HepG2 (cell line): ENCODE measurements around the gene FADD. TPM values are rescaled to one million over a fixed set of nuclear protein-coding genes. Genes with fewer than 3 reads are reported as not detected.

Source experiments
- ATAC-seq: fragments of 200-7000 bp; cut with Tn5 transposase; 3 replicates; pipeline ENCODE4 v1.9.1; 2020; ENCODE audit warnings: mild to moderate bottlenecking, moderate library complexity
- Bru-seq: library from RNA; stranded (reverse); fragments of 400-500 nt; gene quantifications from one replicate; lab custom pipeline; 2021; lab: Mats Ljungman, UMichigan
- BruChase-seq, 2 experiments: library from RNA; stranded (reverse); fragments of 400-500 nt; gene quantifications; one replicate each; lab custom pipeline; 2021; lab: Mats Ljungman, UMichigan
- BruUV-seq: library from RNA; stranded (reverse); fragments of 400-500 nt; replicated peaks from 2 replicates; lab custom pipeline; 2021; lab: Mats Ljungman, UMichigan
- CTCF ChIA-PET: fragments of 300-600 bp; formaldehyde crosslinking; extraction: SDS; loops from one replicate; lab custom pipeline; 2021; ENCODE audit warnings: low total read pairs, inconsistent platforms, low intra/inter-chr PET ratio; lab: Yijun Ruan, JAX
- POLR2A ChIA-PET: fragments of 350-600 bp; sonication (Branson Sonifier 250); formaldehyde crosslinking; loops from one replicate; lab custom pipeline; 2020; ENCODE audit warnings: antibody characterized with exemption, inconsistent platforms; lab: Yijun Ruan, JAX
- DNase-seq: peaks from one replicate; pipeline ENCODE4 v3.0.0-alpha.2; 2015; ENCODE audit warnings: low spot score
- FAIRE-seq: peaks from 3 replicates; lab custom pipeline; 2011; peaks lifted over from hg19 to GRCh38; lab: Jason Lieb, UNC
- H2AFZ ChIP-seq: one replicate; pipeline ENCODE4 v1.6.1; 2011; ENCODE audit warnings: low read length, inconsistent platforms
- H3K27ac ChIP-seq: fragments of 300-600 bp; 3 replicates; pipeline ENCODE4 v1.8.0; 2011; ENCODE audit warnings: mixed run types, mild to moderate bottlenecking, mixed read lengths, low read length, inconsistent platforms; ENCODE audit not compliant: insufficient read depth; ENCODE audit errors: extremely low read length
- H3K27me3 ChIP-seq, 2 experiments: fragments of 200-600 bp in 1 of 2; 2 replicates in 1 of 2; 3 replicates in 1 of 2; pipeline versions ENCODE4 v1.6.0 to v1.8.0; 2011; ENCODE audit warnings: low read length in 2 of 2, mild to moderate bottlenecking in 2 of 2, moderate library complexity in 2 of 2, inconsistent platforms in 1 of 2; ENCODE audit not compliant: insufficient read depth in 2 of 2, control insufficient read depth in 1 of 2
- H3K36me3 ChIP-seq, 2 experiments: fragments of 200-600 bp in 1 of 2; replicated peaks in 1 of 2; 2 replicates in 1 of 2; 3 replicates in 1 of 2; pipeline versions ENCODE4 v1.5.1 to v1.8.0; 2011; ENCODE audit warnings: low read length in 2 of 2, inconsistent platforms in 1 of 2; ENCODE audit not compliant: insufficient read depth in 2 of 2, control insufficient read depth in 1 of 2
- H3K4me1 ChIP-seq: 2 replicates; pipeline ENCODE4 v1.5.1; 2012; ENCODE audit warnings: low read length, inconsistent platforms; ENCODE audit not compliant: insufficient read depth
- H3K4me2 ChIP-seq: 2 replicates; pipeline ENCODE4 v1.6.0; 2011; ENCODE audit warnings: low read depth, low read length, inconsistent platforms
- H3K4me3 ChIP-seq, 3 experiments: fragments of 200-600 bp in 1 of 3; sonication (generic), shearing (Covaris generic) in 1 of 3; replicated peaks in 1 of 3; 2 replicates each; pipeline ENCODE4 v1.5.1; 2011 to 2016; ENCODE audit warnings: low read length in 3 of 3, inconsistent platforms in 2 of 3, low read depth in 2 of 3, mild to moderate bottlenecking in 2 of 3, control low read depth in 1 of 3, mixed read lengths in 1 of 3; ENCODE audit not compliant: insufficient read depth in 1 of 3
- H3K79me2 ChIP-seq: one replicate; pipeline ENCODE4 v1.6.1; 2011; ENCODE audit warnings: low read length, inconsistent platforms; ENCODE audit not compliant: insufficient read depth
- H3K9ac ChIP-seq: 2 replicates; pipeline ENCODE4 v1.6.0; 2011; ENCODE audit warnings: mild to moderate bottlenecking, low read depth, low read length, inconsistent platforms; ENCODE audit not compliant: insufficient read depth
- H3K9me3 ChIP-seq: 2 replicates; pipeline ENCODE4 v1.5.1; 2012; ENCODE audit warnings: mild to moderate bottlenecking, low read length
- H4K20me1 ChIP-seq: 2 replicates; pipeline ENCODE4 v1.6.0; 2011; ENCODE audit warnings: inconsistent platforms, mild to moderate bottlenecking, low read length, moderate library complexity; ENCODE audit not compliant: insufficient read depth
- ATF6 ChIP-seq: sonication (generic); formaldehyde crosslinking; conservative IDR thresholded peaks from 2 replicates; pipeline ENCODE4 v1.4.0; 2020; ENCODE audit warnings: missing genetic modification reagents
- HIVEP1 ChIP-seq: sonication (generic); formaldehyde crosslinking; IDR thresholded peaks from 2 replicates; pipeline ENCODE4 v1.4.0; 2020; ENCODE audit warnings: mild to moderate bottlenecking, missing genetic modification reagents
- MLLT10 ChIP-seq: sonication (generic); formaldehyde crosslinking; IDR thresholded peaks from 2 replicates; pipeline ENCODE4 v1.4.0; 2020; ENCODE audit warnings: missing genetic modification reagents
- TARDBP ChIP-seq: sonication (generic); formaldehyde crosslinking; IDR thresholded peaks from 2 replicates; pipeline ENCODE4 v1.8.0; 2022; ENCODE audit warnings: mild to moderate bottlenecking, missing genetic modification reagents
- YY1 ChIP-seq: IDR thresholded peaks from 2 replicates; pipeline ENCODE4 v1.6.1; 2011; ENCODE audit warnings: low read length, low read depth, moderate library complexity, mild to moderate bottlenecking; ENCODE audit not compliant: insufficient read depth, insufficient replicate concordance
- ZNF207 ChIP-seq: fragments of 450-650 bp; IDR thresholded peaks from 2 replicates; pipeline ENCODE4 v1.6.1; 2016; ENCODE audit warnings: antibody characterized with exemption, borderline replicate concordance
- ZNF331 ChIP-seq: sonication (generic); formaldehyde crosslinking; IDR thresholded peaks from 2 replicates; pipeline ENCODE4 v1.4.0; 2020; ENCODE audit warnings: missing genetic modification reagents
- ZNF567 ChIP-seq: sonication (generic); formaldehyde crosslinking; IDR thresholded peaks from 2 replicates; pipeline ENCODE4 v1.8.1; 2023; ENCODE audit warnings: mild to moderate bottlenecking, missing genetic modification reagents, borderline replicate concordance
- ZNF615 ChIP-seq: sonication (generic); formaldehyde crosslinking; IDR thresholded peaks from 2 replicates; pipeline ENCODE4 v1.5.0; 2020; ENCODE audit warnings: mild to moderate bottlenecking, missing genetic modification reagents, borderline replicate concordance
- WGBS: methylation state at CpG from one replicate; pipeline ENCODE4 v1.1.6; 2017; ENCODE audit warnings: low lambda C conversion rate; 5-methylcytosine and 5-hydroxymethylcytosine counted together
- in situ Hi-C: cut with HindIII; loops from 2 replicates; pipeline ENCODE4 v1.10.0; 2017; ENCODE audit warnings: low pct_unique_long_range_greater_than_20kb; ENCODE audit not compliant: extremely low pct_ligation_motif_present
- intact Hi-C: fragments of 100-400 bp; cut with micrococcal nuclease; formaldehyde crosslinking; loops from one replicate; pipeline ENCODE4 v1.10.0; 2022; ENCODE audit not compliant: unreplicated experiment
- long read RNA-seq, 2 experiments: library from RNA in 1 of 2; library from polyadenylated mRNA in 1 of 2; stranded (forward) in 1 of 2; unstranded in 1 of 2; transcript quantifications; one replicate each; pipeline ENCODE4 v2.0.0, GENCODE V29; 2019 to 2022
- polyA minus RNA-seq, 3 experiments: library from RNA; depleted of rRNA, polyadenylated mRNA; stranded (reverse); fragments of >200 nt; gene quantifications; 2 replicates each; pipeline ENCODE4 v1.2.3, GENCODE V29; 2011; ENCODE audit warnings: low replicate concordance in 1 of 3
- polyA plus RNA-seq, 8 experiments: library from polyadenylated mRNA; depleted of rRNA in 3 of 8; stranded (reverse) in 7 of 8; unstranded in 1 of 8; fragments of >200 nt; fragmentation: Illumina TruSeq in 4 of 8; extraction: Trizol in 4 of 8; gene quantifications; 2 replicates each; pipeline versions ENCODE4 v1.2.1 to v1.2.3, GENCODE V29; 2011 to 2016; ENCODE audit warnings: low read depth in 4 of 8, missing spikeins in 1 of 8, mixed read lengths in 1 of 8; ENCODE audit not compliant: insufficient read depth in 1 of 8
- total RNA-seq, 5 experiments: library from RNA; depleted of rRNA; stranded (reverse); fragments of >200 nt; fragmentation: Illumina TruSeq; extraction: Trizol; gene quantifications; 2 replicates each; pipeline ENCODE4 v1.2.3, GENCODE V29; 2016; ENCODE audit warnings: low read depth in 1 of 5
- TF ChIP-seq, protein P1 (sequence below): sonication (generic); formaldehyde crosslinking; IDR thresholded peaks from 2 replicates; pipeline ENCODE4 v1.8.1; 2023; ENCODE audit warnings: missing genetic modification reagents, mild to moderate bottlenecking, borderline replicate concordance
- TF ChIP-seq, protein P2 (sequence below): sonication (generic); formaldehyde crosslinking; IDR thresholded peaks from 2 replicates; pipeline ENCODE4 v1.4.0; 2020; ENCODE audit warnings: missing genetic modification reagents
- TF ChIP-seq, protein P3 (sequence below): IDR thresholded peaks from 2 replicates; pipeline ENCODE4 v1.6.1; 2012; ENCODE audit warnings: inconsistent platforms

Gene FADD
- total RNA-seq (2016; rRNA removed; fragmentation: Illumina TruSeq; extraction: Trizol) (21.4 and 22.2 TPM in 2 replicates), polyA plus RNA-seq (2011; rRNA removed) (14.2 and 14.9 TPM in 2 replicates), polyA minus RNA-seq (2011; rRNA and poly(A)+ RNA removed; ENCODE audit: low replicate concordance) (21.5 and 78.8 TPM in 2 replicates), Bru-seq, nascent RNA (percentile 86 among the genes with signal in this experiment), BruChase-seq, experiment 1, labeled RNA remaining after a 6-hour chase (percentile 76 among the genes with signal in this experiment), BruChase-seq, experiment 2, labeled RNA remaining after a 2-hour chase (percentile 83 among the genes with signal in this experiment)
- 5.0 and 5.9 TPM in 2 replicates for total RNA-seq (2016; cell fraction: cytosol; rRNA removed; fragmentation: Illumina TruSeq; extraction: Trizol; ENCODE audit: low read depth)
- total RNA-seq (2016; cell fraction: insoluble cytoplasmic fraction; rRNA removed; fragmentation: Illumina TruSeq; extraction: Trizol): 20.6 and 22.3 TPM in 2 replicates
- 13.7 and 13.9 TPM in 2 replicates for total RNA-seq (2016; cell fraction: membrane; rRNA removed; fragmentation: Illumina TruSeq; extraction: Trizol)
- total RNA-seq (2016; cell fraction: nucleus; rRNA removed; fragmentation: Illumina TruSeq; extraction: Trizol): 9.1 and 12.1 TPM in 2 replicates
- polyA plus RNA-seq (2011; cell fraction: cytosol; rRNA removed): 16.0 and 16.7 TPM in 2 replicates
- 7.8 and 9.6 TPM in 2 replicates for polyA plus RNA-seq (2011; cell fraction: nucleus; rRNA removed)
- polyA plus RNA-seq (2012): 10.4 and 12.8 TPM in 2 replicates
- 3.2 TPM in 2 replicates for polyA plus RNA-seq (2016; cell fraction: cytosol; fragmentation: Illumina TruSeq; extraction: Trizol; ENCODE audit: low read depth)
- 20.0 and 20.2 TPM in 2 replicates for polyA plus RNA-seq (2016; cell fraction: insoluble cytoplasmic fraction; fragmentation: Illumina TruSeq; extraction: Trizol; ENCODE audit: low read depth)
- polyA plus RNA-seq (2016; cell fraction: membrane; fragmentation: Illumina TruSeq; extraction: Trizol; ENCODE audit: low read depth): 7.0 and 7.9 TPM in 2 replicates
- 15.0 and 15.1 TPM in 2 replicates for polyA plus RNA-seq (2016; cell fraction: nucleus; fragmentation: Illumina TruSeq; extraction: Trizol; ENCODE audit: insufficient read depth, low read depth)
- polyA minus RNA-seq (2011; cell fraction: cytosol; rRNA and poly(A)+ RNA removed): 8.5 and 9.1 TPM in 2 replicates
- polyA minus RNA-seq (2011; cell fraction: nucleus; rRNA and poly(A)+ RNA removed): 8.6 and 9.7 TPM in 2 replicates
- long read RNA-seq, experiment 1, transcript FADD-201 (2 exons, 1,841 nt): major isoform, 28 of 32 reads
- long read RNA-seq, experiment 1, partial matches to known transcripts: 0 of 32 reads
- long read RNA-seq, experiment 1, other reads (novel, unspliced or antisense): 4 of 32 reads
- long read RNA-seq, experiment 2, transcript FADD-201 (2 exons, 1,841 nt): major isoform, 52 of 59 reads
- long read RNA-seq, experiment 2, partial matches to known transcripts: 0 of 59 reads
- long read RNA-seq, experiment 2, other reads (novel, unspliced or antisense): 7 of 59 reads

GRCh38 chr11:70202920-70203750, at the start of gene FADD:
Gene FADD (plus strand): TSS chr11:70203296. CDS start chr11:70203460, 164 bp downstream.
- in situ Hi-C loops (no loop called here), intact Hi-C loops (loop anchor here (10.0 kb wide), 1 partner anchor 72 kb away; the partner anchor contains the start of gene PPFIA1)
- 2% methylated on average over 10 of the region's 91 CpGs for WGBS
- Histone ChIP-seq H3K27me3 (no peaks in the 10 kb centered on the region; a peak in 1 of 5 replicates), H3K79me2 (peaks cover 20% of the 10 kb centered on the region), H4K20me1 (peaks cover 17% of the 10 kb centered on the region; the same call in 1 of the 2 replicates), H3K9ac (peak within 1 kb of the TSS; percentile 97), H3K4me3 (peak within 1 kb of the TSS; percentile 78 to 90 (median 84)), H3K9me3 (peaks cover 11% of the 10 kb centered on the region), H2AFZ (no peak within 1 kb of the TSS), H3K27ac (peak within 1 kb of the TSS; percentile 88), H3K36me3 (peaks cover 9 to 23% of the 10 kb centered on the region in 2 experiments; a peak in 4 of 5 replicates), H3K4me2 (peak within 1 kb of the TSS; percentile 91), H3K4me1 (peaks cover 19% of the 10 kb centered on the region)
- ChIA-PET POLR2A (interaction anchor here (0.6 to 2.7 kb wide), 6 partner anchors 9 to 519 kb away, joined by 3 to 14 read pairs (median 3); no protein-coding TSS in a partner anchor), CTCF (no interaction called here)
- ATAC-seq: peak; percentile 81
- no TSS peak for BruUV-seq
- peak; percentile 91 for DNase-seq
- FAIRE-seq: peak; percentile 44
- TF ChIP-seq, protein P1, sequence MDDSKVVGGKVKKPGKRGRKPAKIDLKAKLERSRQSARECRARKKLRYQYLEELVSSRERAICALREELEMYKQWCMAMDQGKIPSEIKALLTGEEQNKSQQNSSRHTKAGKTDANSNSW (CRISPR knock-in tag): no peak
- TF ChIP-seq ZNF615 (no peak), ZNF331 (CRISPR knock-in tag) (peak; percentile 34; the same call in 1 of the 2 replicates), ZNF567 (CRISPR knock-in tag) (no peak), TARDBP (CRISPR knock-in tag) (peak; percentile 54; the same call in 1 of the 2 replicates), YY1 (peak; percentile 60), ZNF207 (no peak), ATF6 (CRISPR knock-in tag) (no peak; the same call in 1 of the 2 replicates), HIVEP1 (CRISPR knock-in tag) (no peak), MLLT10 (CRISPR knock-in tag) (no peak)
- TF ChIP-seq, protein P2, sequence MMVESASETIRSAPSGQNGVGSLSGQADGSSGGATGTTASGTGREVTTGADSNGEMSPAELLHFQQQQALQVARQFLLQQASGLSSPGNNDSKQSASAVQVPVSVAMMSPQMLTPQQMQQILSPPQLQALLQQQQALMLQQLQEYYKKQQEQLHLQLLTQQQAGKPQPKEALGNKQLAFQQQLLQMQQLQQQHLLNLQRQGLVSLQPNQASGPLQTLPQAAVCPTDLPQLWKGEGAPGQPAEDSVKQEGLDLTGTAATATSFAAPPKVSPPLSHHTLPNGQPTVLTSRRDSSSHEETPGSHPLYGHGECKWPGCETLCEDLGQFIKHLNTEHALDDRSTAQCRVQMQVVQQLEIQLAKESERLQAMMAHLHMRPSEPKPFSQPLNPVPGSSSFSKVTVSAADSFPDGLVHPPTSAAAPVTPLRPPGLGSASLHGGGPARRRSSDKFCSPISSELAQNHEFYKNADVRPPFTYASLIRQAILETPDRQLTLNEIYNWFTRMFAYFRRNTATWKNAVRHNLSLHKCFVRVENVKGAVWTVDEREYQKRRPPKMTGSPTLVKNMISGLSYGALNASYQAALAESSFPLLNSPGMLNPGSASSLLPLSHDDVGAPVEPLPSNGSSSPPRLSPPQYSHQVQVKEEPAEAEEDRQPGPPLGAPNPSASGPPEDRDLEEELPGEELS (CRISPR knock-in tag): no peak
- TF ChIP-seq, protein P3, sequence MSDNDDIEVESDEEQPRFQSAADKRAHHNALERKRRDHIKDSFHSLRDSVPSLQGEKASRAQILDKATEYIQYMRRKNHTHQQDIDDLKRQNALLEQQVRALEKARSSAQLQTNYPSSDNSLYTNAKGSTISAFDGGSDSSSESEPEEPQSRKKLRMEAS: peak; percentile 63; the same call in 1 of the 2 replicates
